HEK293T (cell line): ENCODE results near the gene VSIG10.

Source experiments
- BHLHE40 ChIP-seq: fragments of 450-650 bp; IDR thresholded peaks from 2 replicates; pipeline ENCODE4 v1.6.1; 2016; ENCODE audit warnings: mild to moderate bottlenecking, moderate library complexity, borderline replicate concordance
- FOXA1 ChIP-seq: fragments of 450-650 bp; IDR thresholded peaks from 2 replicates; pipeline ENCODE4 v1.6.1; 2016; ENCODE audit warnings: mild to moderate bottlenecking
- FOXM1 ChIP-seq: fragments of 450-650 bp; IDR thresholded peaks from 2 replicates; pipeline ENCODE4 v1.6.1; 2017; ENCODE audit warnings: mild to moderate bottlenecking, borderline replicate concordance
- NFRKB ChIP-seq: fragments of 450-650 bp; IDR thresholded peaks from 2 replicates; pipeline ENCODE4 v1.6.1; 2016; ENCODE audit warnings: mild to moderate bottlenecking, moderate library complexity
- SP1 ChIP-seq: fragments of 450-650 bp; IDR thresholded peaks from 2 replicates; pipeline ENCODE4 v1.6.1; 2017
- SUZ12 ChIP-seq: fragments of 450-650 bp; IDR thresholded peaks from 2 replicates; pipeline ENCODE4 v1.6.1; 2016; ENCODE audit warnings: mild to moderate bottlenecking
- TARDBP ChIP-seq: fragments of 450-650 bp; IDR thresholded peaks from 2 replicates; pipeline ENCODE4 v1.6.1; 2016

GRCh38 chr12:118053071-118053985 is 50.5 kb downstream of the VSIG10 start:
- TF ChIP-seq FOXM1 (no peak), SP1 (no peak), SUZ12 (no peak), TARDBP (no peak), NFRKB (no peak), FOXA1 (no peak), BHLHE40 (no peak)
